GM12878 (cell line): ENCODE measurements around the gene HNRNPR. TPM values are rescaled to one million over a fixed set of nuclear protein-coding genes. Genes with fewer than 3 reads are reported as not detected.

Experiments used
- CBX5 ChIP-seq: sonication (generic); IDR thresholded peaks from 2 replicates; pipeline ENCODE4 v1.6.1; 2016; ENCODE audit warnings: low read depth, moderate library complexity, mild to moderate bottlenecking, inconsistent platforms
- CEBPB ChIP-seq, 2 experiments: fragments of 150-350 bp in 1 of 2; IDR thresholded peaks; 2 replicates each; pipeline ENCODE4 v1.6.1; 2012 to 2014; ENCODE audit warnings: low read depth in 2 of 2, low read length in 2 of 2, borderline replicate concordance in 1 of 2, inconsistent platforms in 1 of 2
- EED ChIP-seq: sonication (generic); IDR thresholded peaks from 2 replicates; pipeline ENCODE4 v1.6.1; 2016; ENCODE audit warnings: antibody characterized with exemption, low read depth
- IKZF1 ChIP-seq: fragments of 450-650 bp; conservative IDR thresholded peaks from 2 replicates; pipeline ENCODE4 v1.6.1; 2017; ENCODE audit warnings: antibody characterized with exemption, mild to moderate bottlenecking
- NBN ChIP-seq: fragments of 450-650 bp; IDR thresholded peaks from 2 replicates; pipeline ENCODE4 v1.6.1; 2016
- NR2F1 ChIP-seq: fragments of 450-650 bp; conservative IDR thresholded peaks from 2 replicates; pipeline ENCODE4 v1.6.1; 2017; ENCODE audit warnings: mild to moderate bottlenecking
- PML ChIP-seq: IDR thresholded peaks from 2 replicates; pipeline ENCODE4 v1.6.1; 2012; ENCODE audit warnings: low read length, inconsistent platforms
- POLR2AphosphoS5 ChIP-seq: IDR thresholded peaks from 2 replicates; pipeline ENCODE4 v1.6.1; 2011; ENCODE audit warnings: mild to moderate bottlenecking, low read length, inconsistent platforms
- RELA ChIP-seq: fragments of 450-650 bp; IDR thresholded peaks from 2 replicates; pipeline ENCODE4 v1.8.0; 2014; ENCODE audit warnings: borderline replicate concordance; ENCODE audit not compliant: partially characterized antibody
- RUNX3 ChIP-seq: IDR thresholded peaks from 2 replicates; pipeline ENCODE4 v1.6.1; 2012; ENCODE audit warnings: low read length, inconsistent platforms
- SUPT20H ChIP-seq: IDR thresholded peaks from 2 replicates; pipeline ENCODE4 v1.6.1; 2011; ENCODE audit warnings: low read depth, mild to moderate bottlenecking, low read length, moderate library complexity, borderline replicate concordance; ENCODE audit not compliant: control insufficient read depth
- YY1 ChIP-seq: IDR thresholded peaks from 2 replicates; pipeline ENCODE4 v1.6.1; 2011; ENCODE audit warnings: low read depth, mild to moderate bottlenecking, low read length
- polyA plus RNA-seq, 11 experiments: library from polyadenylated mRNA; depleted of rRNA in 4 of 11; unstranded in 6 of 11; stranded (reverse) in 5 of 11; fragments of >200 nt; fragmentation: Nextera tagmentation in 4 of 11; fragmentation: Illumina TruSeq in 1 of 11; extraction: Ambion mirVana in 4 of 11; extraction: Trizol in 1 of 11; gene quantifications; 1 replicate in 1 of 11; 2 replicates in 10 of 11; pipeline versions ENCODE4 v1.2.1 to v1.2.3, GENCODE V29; 2011 to 2016; ENCODE audit warnings: inconsistent platforms in 2 of 11, missing spikeins in 2 of 11, low read depth in 1 of 11
- total RNA-seq, 4 experiments: library from RNA; depleted of rRNA in 3 of 4; stranded (reverse); fragments of >200 nt in 3 of 4; fragmentation: Illumina TruSeq in 1 of 4; extraction: Trizol in 1 of 4; gene quantifications; 2 replicates each; pipeline versions ENCODE4 v1.2.1 to v1.2.3, GENCODE V29; 2013 to 2021
- TF ChIP-seq, protein P1 (sequence below): IDR thresholded peaks from 2 replicates; pipeline ENCODE4 v1.6.1; 2012; ENCODE audit warnings: low read depth, low read length, improper control_type of control experiment
- TF ChIP-seq, protein P2 (sequence below), 3 experiments: IDR thresholded peaks in 2 of 3; conservative IDR thresholded peaks in 1 of 3; 2 replicates each; pipeline ENCODE4 v1.5.1; 2011; ENCODE audit warnings: low read depth in 3 of 3, low read length in 3 of 3, mild to moderate bottlenecking in 3 of 3, control low read depth in 2 of 3, moderate library complexity in 2 of 3, inconsistent platforms in 1 of 3, mixed read lengths in 1 of 3; ENCODE audit not compliant: control insufficient read depth in 2 of 3, insufficient read depth in 1 of 3; ENCODE audit errors: extremely low read depth in 1 of 3
- TF ChIP-seq, protein P3 (sequence below): fragments of 450-650 bp; IDR thresholded peaks from 2 replicates; pipeline ENCODE4 v1.6.1; 2016; ENCODE audit warnings: mild to moderate bottlenecking
- TF ChIP-seq, protein P4 (sequence below): fragments of 450-650 bp; IDR thresholded peaks from 2 replicates; pipeline ENCODE4 v1.6.1; 2017; ENCODE audit warnings: mild to moderate bottlenecking, moderate library complexity
- TF ChIP-seq, protein P5 (sequence below): fragments of 450-650 bp; IDR thresholded peaks from 2 replicates; pipeline ENCODE4 v1.6.1; 2018; ENCODE audit warnings: borderline replicate concordance, mild to moderate bottlenecking; ENCODE audit not compliant: partially characterized antibody

Gene HNRNPR
- total and polyA plus RNA-seq, 10 of the 15 experiments (the other 5 are each of a cell fraction or from before 2014, with no cell fraction given): 80.5 to 280 (median 218) TPM

DNA sequence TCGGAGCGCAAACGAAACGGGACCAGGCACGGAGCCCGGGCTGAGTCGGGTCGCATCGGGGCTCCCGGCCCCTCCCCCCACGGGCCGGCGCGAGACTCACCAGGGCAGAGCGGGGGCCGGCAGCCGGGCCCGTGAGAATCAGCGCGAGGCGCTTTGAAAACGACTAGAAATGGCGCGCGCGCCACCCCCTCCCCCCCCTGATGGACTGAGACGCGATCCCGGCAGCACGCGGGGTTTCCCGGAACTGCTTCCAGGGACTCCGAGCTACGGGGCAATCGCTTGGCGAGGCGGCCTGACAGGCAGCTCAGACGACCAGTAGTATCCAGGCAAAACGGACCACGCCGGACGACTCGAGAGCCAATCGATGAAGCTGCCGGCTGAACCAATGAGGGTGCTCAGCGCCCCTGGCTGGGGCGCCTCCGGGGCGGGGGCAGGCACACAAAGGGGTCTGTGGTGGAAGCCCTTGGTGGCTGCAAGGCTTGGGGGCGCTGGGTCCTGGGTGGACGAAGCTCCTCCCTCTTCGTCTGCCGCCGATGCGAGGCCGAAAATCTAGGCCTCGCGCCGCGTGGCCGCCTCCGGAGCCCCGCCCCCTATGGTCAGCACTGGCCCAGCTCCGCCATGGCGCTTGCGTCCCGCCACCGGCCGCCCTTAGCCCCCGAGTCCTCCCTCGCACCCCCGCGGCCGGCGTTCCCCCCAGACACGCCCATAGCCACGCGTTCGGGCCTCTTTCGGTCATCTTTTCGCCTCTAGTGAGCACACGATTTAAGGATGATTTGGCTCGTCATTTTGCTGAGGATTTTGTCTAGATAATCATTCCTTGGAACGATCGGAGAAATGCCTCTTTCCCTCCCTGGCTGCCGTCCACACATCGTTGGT lies at the start of gene HNRNPR (continued):
- TF ChIP-seq, protein P1, sequence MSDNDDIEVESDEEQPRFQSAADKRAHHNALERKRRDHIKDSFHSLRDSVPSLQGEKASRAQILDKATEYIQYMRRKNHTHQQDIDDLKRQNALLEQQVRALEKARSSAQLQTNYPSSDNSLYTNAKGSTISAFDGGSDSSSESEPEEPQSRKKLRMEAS: peak; percentile 10
- TF ChIP-seq, protein P2, sequence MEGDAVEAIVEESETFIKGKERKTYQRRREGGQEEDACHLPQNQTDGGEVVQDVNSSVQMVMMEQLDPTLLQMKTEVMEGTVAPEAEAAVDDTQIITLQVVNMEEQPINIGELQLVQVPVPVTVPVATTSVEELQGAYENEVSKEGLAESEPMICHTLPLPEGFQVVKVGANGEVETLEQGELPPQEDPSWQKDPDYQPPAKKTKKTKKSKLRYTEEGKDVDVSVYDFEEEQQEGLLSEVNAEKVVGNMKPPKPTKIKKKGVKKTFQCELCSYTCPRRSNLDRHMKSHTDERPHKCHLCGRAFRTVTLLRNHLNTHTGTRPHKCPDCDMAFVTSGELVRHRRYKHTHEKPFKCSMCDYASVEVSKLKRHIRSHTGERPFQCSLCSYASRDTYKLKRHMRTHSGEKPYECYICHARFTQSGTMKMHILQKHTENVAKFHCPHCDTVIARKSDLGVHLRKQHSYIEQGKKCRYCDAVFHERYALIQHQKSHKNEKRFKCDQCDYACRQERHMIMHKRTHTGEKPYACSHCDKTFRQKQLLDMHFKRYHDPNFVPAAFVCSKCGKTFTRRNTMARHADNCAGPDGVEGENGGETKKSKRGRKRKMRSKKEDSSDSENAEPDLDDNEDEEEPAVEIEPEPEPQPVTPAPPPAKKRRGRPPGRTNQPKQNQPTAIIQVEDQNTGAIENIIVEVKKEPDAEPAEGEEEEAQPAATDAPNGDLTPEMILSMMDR (IDR thresholded peaks at IDR 0.05 in 2 of 3, conservative IDR thresholded peaks at IDR 0.05 in 1 of 3; ENCODE audit: control insufficient read depth in 2 of 3, extremely low read depth in 1 of 3, insufficient read depth in 1 of 3, low read depth in 3 of 3, low read length in 3 of 3): 0 out of 6 replicates have a peak, but pooled peaks of 1 of the 3 experiments have one; percentile 5
- TF ChIP-seq CEBPB (IDR thresholded peaks at IDR 0.05; ENCODE audit: borderline replicate concordance in 1 of 2, low read depth in 2 of 2, low read length in 2 of 2) (no peak), POLR2AphosphoS5 (peak; percentile 92), YY1 (peak; percentile 92), CBX5 (no peak), IKZF1 (peak; percentile 62; the same call in 1 of the 2 replicates), RUNX3 (peak; percentile 54), NR2F1 (peak; percentile 31; the same call in 1 of the 2 replicates), RELA (peak; percentile 71), EED (0 out of 2 replicates have a peak, but pooled peaks have one; percentile 4), PML (peak; percentile 62; the same call in 1 of the 2 replicates), SUPT20H (no peak), NBN (0 out of 2 replicates have a peak, but pooled peaks have one; percentile 71)
- TF ChIP-seq, protein P3, sequence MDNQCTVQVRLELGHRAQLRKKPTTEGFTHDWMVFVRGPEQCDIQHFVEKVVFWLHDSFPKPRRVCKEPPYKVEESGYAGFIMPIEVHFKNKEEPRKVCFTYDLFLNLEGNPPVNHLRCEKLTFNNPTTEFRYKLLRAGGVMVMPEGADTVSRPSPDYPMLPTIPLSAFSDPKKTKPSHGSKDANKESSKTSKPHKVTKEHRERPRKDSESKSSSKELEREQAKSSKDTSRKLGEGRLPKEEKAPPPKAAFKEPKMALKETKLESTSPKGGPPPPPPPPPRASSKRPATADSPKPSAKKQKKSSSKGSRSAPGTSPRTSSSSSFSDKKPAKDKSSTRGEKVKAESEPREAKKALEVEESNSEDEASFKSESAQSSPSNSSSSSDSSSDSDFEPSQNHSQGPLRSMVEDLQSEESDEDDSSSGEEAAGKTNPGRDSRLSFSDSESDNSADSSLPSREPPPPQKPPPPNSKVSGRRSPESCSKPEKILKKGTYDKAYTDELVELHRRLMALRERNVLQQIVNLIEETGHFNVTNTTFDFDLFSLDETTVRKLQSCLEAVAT: no peak
- TF ChIP-seq, protein P4, sequence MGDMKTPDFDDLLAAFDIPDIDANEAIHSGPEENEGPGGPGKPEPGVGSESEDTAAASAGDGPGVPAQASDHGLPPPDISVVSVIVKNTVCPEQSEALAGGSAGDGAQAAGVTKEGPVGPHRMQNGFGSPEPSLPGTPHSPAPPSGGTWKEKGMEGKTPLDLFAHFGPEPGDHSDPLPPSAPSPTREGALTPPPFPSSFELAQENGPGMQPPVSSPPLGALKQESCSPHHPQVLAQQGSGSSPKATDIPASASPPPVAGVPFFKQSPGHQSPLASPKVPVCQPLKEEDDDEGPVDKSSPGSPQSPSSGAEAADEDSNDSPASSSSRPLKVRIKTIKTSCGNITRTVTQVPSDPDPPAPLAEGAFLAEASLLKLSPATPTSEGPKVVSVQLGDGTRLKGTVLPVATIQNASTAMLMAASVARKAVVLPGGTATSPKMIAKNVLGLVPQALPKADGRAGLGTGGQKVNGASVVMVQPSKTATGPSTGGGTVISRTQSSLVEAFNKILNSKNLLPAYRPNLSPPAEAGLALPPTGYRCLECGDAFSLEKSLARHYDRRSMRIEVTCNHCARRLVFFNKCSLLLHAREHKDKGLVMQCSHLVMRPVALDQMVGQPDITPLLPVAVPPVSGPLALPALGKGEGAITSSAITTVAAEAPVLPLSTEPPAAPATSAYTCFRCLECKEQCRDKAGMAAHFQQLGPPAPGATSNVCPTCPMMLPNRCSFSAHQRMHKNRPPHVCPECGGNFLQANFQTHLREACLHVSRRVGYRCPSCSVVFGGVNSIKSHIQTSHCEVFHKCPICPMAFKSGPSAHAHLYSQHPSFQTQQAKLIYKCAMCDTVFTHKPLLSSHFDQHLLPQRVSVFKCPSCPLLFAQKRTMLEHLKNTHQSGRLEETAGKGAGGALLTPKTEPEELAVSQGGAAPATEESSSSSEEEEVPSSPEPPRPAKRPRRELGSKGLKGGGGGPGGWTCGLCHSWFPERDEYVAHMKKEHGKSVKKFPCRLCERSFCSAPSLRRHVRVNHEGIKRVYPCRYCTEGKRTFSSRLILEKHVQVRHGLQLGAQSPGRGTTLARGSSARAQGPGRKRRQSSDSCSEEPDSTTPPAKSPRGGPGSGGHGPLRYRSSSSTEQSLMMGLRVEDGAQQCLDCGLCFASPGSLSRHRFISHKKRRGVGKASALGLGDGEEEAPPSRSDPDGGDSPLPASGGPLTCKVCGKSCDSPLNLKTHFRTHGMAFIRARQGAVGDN: peak; percentile 72
- TF ChIP-seq, protein P5, sequence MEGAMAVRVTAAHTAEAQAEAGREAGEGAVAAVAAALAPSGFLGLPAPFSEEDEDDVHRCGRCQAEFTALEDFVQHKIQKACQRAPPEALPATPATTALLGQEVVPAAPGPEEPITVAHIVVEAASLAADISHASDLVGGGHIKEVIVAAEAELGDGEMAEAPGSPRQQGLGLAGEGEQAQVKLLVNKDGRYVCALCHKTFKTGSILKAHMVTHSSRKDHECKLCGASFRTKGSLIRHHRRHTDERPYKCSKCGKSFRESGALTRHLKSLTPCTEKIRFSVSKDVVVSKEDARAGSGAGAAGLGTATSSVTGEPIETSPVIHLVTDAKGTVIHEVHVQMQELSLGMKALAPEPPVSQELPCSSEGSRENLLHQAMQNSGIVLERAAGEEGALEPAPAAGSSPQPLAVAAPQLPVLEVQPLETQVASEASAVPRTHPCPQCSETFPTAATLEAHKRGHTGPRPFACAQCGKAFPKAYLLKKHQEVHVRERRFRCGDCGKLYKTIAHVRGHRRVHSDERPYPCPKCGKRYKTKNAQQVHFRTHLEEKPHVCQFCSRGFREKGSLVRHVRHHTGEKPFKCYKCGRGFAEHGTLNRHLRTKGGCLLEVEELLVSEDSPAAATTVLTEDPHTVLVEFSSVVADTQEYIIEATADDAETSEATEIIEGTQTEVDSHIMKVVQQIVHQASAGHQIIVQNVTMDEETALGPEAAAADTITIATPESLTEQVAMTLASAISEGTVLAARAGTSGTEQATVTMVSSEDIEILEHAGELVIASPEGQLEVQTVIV: peak; percentile 77
